GM12892 (cell line): ENCODE results near the gene USP34.

Experiments used
- POLR2A ChIP-seq: IDR thresholded peaks from 2 replicates; pipeline ENCODE4 v1.6.1; 2011; ENCODE audit warnings: low read depth, low read length, control low read depth
- TAF1 ChIP-seq: IDR thresholded peaks from 2 replicates; pipeline ENCODE4 v1.6.1; 2011; ENCODE audit warnings: low read depth, mild to moderate bottlenecking, control low read depth, low read length, borderline replicate concordance

GRCh38 chr2:61456070-61456745 lies 14.7 kb downstream of the USP34 start:
- no peak for TF ChIP-seq POLR2A
- no peak for TF ChIP-seq TAF1
